Panc1 (cell line): ENCODE data around the gene EIF2A.

ENCODE experiments used
- CTCF ChIP-seq: fragments of 450-650 bp; IDR thresholded peaks from 2 replicates; pipeline ENCODE4 v1.5.1; 2017; ENCODE audit warnings: mild to moderate bottlenecking
- POLR2AphosphoS5 ChIP-seq: IDR thresholded peaks from 2 replicates; pipeline ENCODE4 v1.6.1; 2012; ENCODE audit warnings: mild to moderate bottlenecking, low read depth, low read length, moderate library complexity

- TF ChIP-seq CTCF (no peak), POLR2AphosphoS5 (no peak)
These were observed 67.3 kb downstream of the EIF2A start for GRCh38 chr3:150613709-150614480.
